ENCODE data around the gene STK24. TPM values are rescaled to one million over a fixed set of nuclear protein-coding genes. Genes with fewer than 3 reads are reported as not detected.
A peak's percentile ranks its signal among the peaks of the same experiment; 100 is the strongest.

STK24 gene
- polyA plus RNA-seq, 2 of the 4 experiments (the other 2 are of a cell fraction), result 46.1 to 55.6 TPM

DNA sequence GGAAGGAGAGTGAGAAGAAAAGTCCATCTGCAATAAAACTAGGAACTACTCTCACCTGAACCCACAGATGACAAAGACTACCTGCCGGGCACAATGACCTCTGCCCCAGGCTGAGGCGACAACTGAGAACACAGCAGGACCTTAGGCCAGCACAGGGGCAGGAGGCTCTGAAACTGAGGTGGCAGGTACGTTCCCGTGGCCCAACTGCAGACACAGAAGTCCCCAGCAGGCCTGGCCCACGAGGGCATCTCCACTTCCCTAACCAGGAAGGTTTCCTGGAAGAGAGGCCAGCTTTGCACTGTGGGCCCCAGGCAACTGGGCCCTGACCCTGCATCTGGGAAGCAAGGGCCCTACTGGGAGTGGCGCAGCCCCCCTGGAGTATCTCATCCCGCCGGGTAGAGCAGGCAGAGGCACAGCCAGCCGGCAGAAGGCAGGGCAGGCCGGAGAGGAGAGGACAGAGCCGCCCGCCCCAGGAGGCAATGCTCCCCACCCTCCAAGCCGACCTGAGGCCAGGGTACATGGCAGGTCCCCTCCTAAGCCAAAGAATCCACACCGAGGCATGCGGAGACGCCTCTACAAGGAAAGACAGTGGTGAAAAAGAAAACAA lies 32.7 kb downstream of the STK24 start (continued):
- TF ChIP-seq, protein P1, sequence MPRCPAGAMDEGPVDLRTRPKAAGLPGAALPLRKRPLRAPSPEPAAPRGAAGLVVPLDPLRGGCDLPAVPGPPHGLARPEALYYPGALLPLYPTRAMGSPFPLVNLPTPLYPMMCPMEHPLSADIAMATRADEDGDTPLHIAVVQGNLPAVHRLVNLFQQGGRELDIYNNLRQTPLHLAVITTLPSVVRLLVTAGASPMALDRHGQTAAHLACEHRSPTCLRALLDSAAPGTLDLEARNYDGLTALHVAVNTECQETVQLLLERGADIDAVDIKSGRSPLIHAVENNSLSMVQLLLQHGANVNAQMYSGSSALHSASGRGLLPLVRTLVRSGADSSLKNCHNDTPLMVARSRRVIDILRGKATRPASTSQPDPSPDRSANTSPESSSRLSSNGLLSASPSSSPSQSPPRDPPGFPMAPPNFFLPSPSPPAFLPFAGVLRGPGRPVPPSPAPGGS (IDR thresholded peaks at IDR 0.05), result no peak

DNA sequence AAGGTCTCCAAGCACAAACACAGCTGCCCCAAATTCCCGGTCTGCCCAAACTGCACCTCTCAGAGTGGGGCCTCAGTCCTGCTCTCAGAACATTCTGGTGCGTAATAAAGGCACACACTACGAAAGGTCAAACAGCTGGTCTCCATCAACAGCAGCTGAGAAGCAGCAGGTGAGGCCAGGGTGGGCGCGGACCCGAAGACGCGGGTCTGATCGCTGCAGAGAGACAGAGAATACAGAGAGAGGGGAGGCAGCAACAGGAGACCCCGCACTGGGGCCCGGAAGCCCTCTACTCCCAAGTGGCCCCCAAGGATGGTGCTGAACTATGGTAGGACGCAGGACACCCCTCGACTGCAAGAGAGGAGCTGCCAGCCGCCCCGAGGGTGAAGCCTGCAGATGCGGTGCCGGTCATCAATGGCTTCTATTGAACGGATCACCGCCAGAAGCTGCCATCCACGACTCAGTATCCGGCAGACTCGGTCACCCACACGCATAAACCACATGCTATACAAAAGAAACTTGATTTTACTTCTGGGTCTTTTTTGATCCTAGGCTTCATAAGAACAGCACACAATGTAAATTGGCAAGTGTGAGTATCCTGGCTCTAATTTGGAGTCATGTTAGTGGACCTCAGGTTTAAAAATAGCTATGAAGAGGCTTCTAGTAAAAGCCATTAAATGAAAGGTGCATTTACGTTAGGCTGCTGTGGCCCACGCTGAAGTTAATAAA lies 33.4 kb downstream of the STK24 start:
- DNase-seq (ENCODE audit: low read depth in 1 of 2, low spot score in 1 of 2) (no peak), FAIRE-seq (no peak), ATAC-seq (no peak)
- H3K4me1 ChIP-seq, result peaks cover 10% of the 10 kb centered on the region; the same call in 1 of the 3 replicates
- no peak overlapping the region for H3K4me3 ChIP-seq
- no peak overlapping the region for H3K4me2 ChIP-seq
- CTCF ChIA-PET, result interaction anchor here (1.1 kb wide), 1 partner anchor 26 kb away, joined by 3 read pairs; no protein-coding TSS in a partner anchor
- WGBS (ENCODE audit: missing lambda C conversion rate), result 96% methylated on average over 25 of the region's 25 CpGs
- POLR2A ChIA-PET, result no interaction called here
- no peak overlapping the region for H3K27ac ChIP-seq
- no peak for TF ChIP-seq EHMT2 (IDR thresholded peaks at IDR 0.05; ENCODE audit: low read depth)
- TF ChIP-seq RNF2 (IDR thresholded peaks at IDR 0.05; ENCODE audit: borderline replicate concordance, low read depth), result no peak
- no peaks in the 10 kb centered on the region for H3K9me3 ChIP-seq

DNA sequence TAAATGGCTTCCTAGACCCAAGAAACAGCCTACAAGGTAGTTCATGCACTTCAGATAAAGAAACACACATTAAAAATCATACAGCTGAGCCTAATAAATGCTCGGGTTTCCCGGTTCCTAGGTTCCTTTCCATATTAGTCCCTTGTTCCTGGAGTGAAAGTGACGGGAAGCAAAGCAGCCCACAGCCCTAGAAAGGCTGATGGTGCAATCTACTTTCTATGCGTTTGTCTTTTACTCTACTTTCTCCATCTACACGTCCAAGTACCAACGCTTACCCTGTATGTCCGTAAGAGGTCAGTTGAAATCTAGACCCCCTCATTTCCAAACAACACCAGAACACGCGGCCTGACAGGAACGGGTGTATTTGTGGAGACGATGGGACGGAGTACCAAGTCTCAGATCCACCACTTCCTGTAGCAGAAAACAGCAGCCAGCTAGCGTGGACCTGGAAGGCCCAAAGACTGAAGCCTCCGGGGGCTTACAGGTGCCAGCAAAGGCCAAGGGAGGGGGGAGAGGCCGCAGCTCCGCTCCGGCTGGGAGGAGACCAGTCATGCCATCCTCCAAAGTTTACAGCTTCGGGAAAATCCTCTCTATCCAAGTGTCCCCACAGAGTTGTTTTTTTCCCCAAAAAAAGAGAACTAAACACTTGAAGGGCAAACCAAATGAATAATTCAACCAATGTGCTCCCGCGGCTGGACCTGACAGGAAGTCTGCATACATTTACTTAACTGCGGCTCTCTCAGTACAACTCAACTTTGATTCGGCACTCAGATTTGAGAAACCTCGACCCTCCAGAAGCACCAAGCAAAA lies 34.1 kb downstream of the STK24 start:
- no peak for DNase-seq (ENCODE audit: low read depth in 1 of 2, low spot score in 1 of 2)
- peaks cover 7% of the 10 kb centered on the region; the same call in 1 of the 3 replicates for H3K4me1 ChIP-seq
- POLR2A ChIA-PET, result no interaction called here
- H3K27ac ChIP-seq, result no peak overlapping the region
- H3K4me2 ChIP-seq, result no peak overlapping the region
- no peak for TF ChIP-seq FOSL2 (IDR thresholded peaks at IDR 0.05)
- TF ChIP-seq FOSL2 (CRISPR knock-in tag; IDR thresholded peaks at IDR 0.05), result no peak
- TF ChIP-seq CHD2 (IDR thresholded peaks at IDR 0.05; ENCODE audit: low read length, partially characterized antibody), result no peak
- TF ChIP-seq TP53 (CRISPR knock-in tag; IDR thresholded peaks at IDR 0.05), result no peak
- no peak for TF ChIP-seq POLR2A (IDR thresholded peaks at IDR 0.05; ENCODE audit: low read length)
- no peak for TF ChIP-seq PHF8 (IDR thresholded peaks at IDR 0.05; ENCODE audit: borderline replicate concordance, low read depth)
- TF ChIP-seq ESRRA (IDR thresholded peaks at IDR 0.05; ENCODE audit: borderline replicate concordance, low read length), result no peak
- TF ChIP-seq CEBPB (IDR thresholded peaks at IDR 0.05), result no peak
- TF ChIP-seq EHF (CRISPR knock-in tag; IDR thresholded peaks at IDR 0.05), result no peak
- CTCF ChIA-PET, result interaction anchor here (1.1 to 1.8 kb wide), 2 partner anchors 14 to 25 kb away, joined by 3 to 5 read pairs; no protein-coding TSS in a partner anchor
- H3K4me3 ChIP-seq, result no peak overlapping the region
- FAIRE-seq, result no peak
- no peaks in the 10 kb centered on the region for H3K9me3 ChIP-seq
- WGBS (ENCODE audit: missing lambda C conversion rate), result 92% methylated on average over 23 of the region's 23 CpGs
- no peak for ATAC-seq

DNA sequence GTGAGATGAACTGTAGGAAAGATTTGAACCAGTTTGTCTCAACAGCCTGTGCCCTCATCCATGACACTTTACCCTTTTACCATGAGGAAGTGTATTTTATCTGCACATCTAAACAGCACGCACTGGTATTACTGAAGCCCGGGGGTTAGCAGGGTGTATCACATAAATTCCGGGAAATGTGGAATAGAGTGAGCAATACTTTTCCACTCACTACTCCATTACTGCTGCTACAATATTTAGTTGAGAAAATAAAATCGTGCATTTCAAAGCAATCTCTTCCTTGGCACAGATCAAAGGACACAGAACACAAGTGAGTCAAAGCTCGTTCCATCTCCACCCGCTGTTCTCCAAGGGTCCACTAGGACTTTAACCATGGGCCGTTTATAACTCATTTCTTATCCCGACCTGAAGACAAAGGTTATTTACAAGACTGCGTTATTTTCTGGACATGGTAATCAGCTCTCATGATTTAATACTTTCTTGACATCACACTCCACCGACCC lies 35.2 kb downstream of the STK24 start:
- POLR2A ChIA-PET, result no interaction called here
- DNase-seq (ENCODE audit: low read depth in 1 of 2, low spot score in 1 of 2), result no peak
- ATAC-seq, result 0 out of 6 replicates have a peak, but pooled peaks of 1 of the 2 experiments have one; percentile 21
- Histone ChIP-seq H3K4me1 (peaks cover 7% of the 10 kb centered on the region; the same call in 2 of the 3 replicates), H3K9me3 (no peaks in the 10 kb centered on the region), H3K4me3 (no peak overlapping the region), H3K27ac (no peak overlapping the region), H3K4me2 (no peak overlapping the region)
- CTCF ChIA-PET, result interaction anchor here (1.0 to 2.4 kb wide), 7 partner anchors 10 to 132 kb away, joined by 3 to 7 read pairs (median 5); no protein-coding TSS in a partner anchor
- no peak for TF ChIP-seq SREBF2 (IDR thresholded peaks at IDR 0.05)
- TF ChIP-seq CBX2 (IDR thresholded peaks at IDR 0.05; ENCODE audit: borderline replicate concordance, low read depth), result no peak
- TF ChIP-seq RAD21 (conservative IDR thresholded peaks at IDR 0.05 in 1 of 2, IDR thresholded peaks at IDR 0.05 in 1 of 2), result no peak
- TF ChIP-seq, protein P2, sequence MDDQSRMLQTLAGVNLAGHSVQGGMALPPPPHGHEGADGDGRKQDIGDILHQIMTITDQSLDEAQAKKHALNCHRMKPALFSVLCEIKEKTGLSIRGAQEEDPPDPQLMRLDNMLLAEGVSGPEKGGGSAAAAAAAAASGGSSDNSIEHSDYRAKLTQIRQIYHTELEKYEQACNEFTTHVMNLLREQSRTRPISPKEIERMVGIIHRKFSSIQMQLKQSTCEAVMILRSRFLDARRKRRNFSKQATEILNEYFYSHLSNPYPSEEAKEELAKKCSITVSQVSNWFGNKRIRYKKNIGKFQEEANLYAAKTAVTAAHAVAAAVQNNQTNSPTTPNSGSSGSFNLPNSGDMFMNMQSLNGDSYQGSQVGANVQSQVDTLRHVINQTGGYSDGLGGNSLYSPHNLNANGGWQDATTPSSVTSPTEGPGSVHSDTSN (IDR thresholded peaks at IDR 0.05), result no peak
- no peak for TF ChIP-seq POLR2AphosphoS2 (conservative IDR thresholded peaks at IDR 0.05; ENCODE audit: low read length)
- TF ChIP-seq TP53 (CRISPR knock-in tag; IDR thresholded peaks at IDR 0.05), result no peak
- TF ChIP-seq CEBPB (IDR thresholded peaks at IDR 0.05), result no peak
- TF ChIP-seq POLR2A (IDR thresholded peaks at IDR 0.05; ENCODE audit: low read length), result no peak
- TF ChIP-seq FOSL2 (IDR thresholded peaks at IDR 0.05), result no peak
- no peak for TF ChIP-seq FOSL2 (CRISPR knock-in tag; IDR thresholded peaks at IDR 0.05)
- no peak for TF ChIP-seq RNF2 (IDR thresholded peaks at IDR 0.05; ENCODE audit: borderline replicate concordance, low read depth)
- 77% methylated on average over 10 of the region's 10 CpGs for WGBS (ENCODE audit: missing lambda C conversion rate)
- no peak for FAIRE-seq

All from A549 (cell line).